ENCODE data around the gene LYPD3. TPM values are rescaled to one million over a fixed set of nuclear protein-coding genes. Genes with fewer than 3 reads are reported as not detected.
A peak's percentile ranks its signal among the peaks of the same experiment; 100 is the strongest.

The LYPD3 gene
- total RNA-seq, 1 donor from 2014 or later: 0.24 TPM

DNA sequence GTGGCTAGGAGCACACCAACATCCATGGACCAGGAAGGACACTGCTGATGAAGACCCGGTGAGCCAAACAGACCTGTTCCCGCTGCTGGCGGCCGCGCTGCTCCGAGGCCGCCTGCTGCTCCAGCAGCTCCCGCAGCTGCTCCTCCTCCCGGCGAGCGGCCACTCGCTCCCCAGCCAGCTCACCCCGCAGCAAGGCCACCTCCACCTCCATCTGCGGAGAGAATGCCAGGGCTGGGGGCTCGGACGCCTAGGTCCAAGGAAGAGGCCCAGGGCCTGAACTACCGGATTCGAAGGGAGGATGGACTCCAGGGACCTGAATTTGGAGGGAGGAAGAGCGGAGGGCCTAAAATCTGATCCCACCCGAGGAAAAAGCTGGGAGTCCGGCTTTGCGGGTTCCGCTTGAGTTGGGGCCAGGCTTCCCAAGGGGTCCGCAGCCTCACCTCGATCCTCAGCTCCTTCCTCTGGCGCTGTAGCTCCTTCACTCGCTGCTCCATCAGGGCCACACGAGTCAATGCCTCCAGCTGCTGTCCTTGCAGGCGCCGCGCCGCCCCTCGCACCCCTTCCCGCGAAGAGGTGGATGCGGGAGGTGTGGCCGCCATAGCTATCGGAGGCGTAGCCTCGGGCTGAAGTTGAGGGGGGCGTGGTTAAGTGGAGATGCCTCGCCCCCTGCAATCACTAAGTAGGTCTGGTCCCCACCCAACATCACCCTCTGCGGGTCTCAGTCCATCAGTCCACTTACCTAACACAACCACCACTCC is 36.4 kb upstream of the LYPD3 start:
- Histone ChIP-seq H3K9me3 (ENCODE audit: low read depth) (no peaks in the 10 kb centered on the region), H3K79me2 (ENCODE audit: low read depth) (no peaks in the 10 kb centered on the region), H3K9ac (no peak overlapping the region), H3K27ac (no peak overlapping the region), H2AFZ (replicated peaks) (no peak overlapping the region), H3K4me1 (peaks cover 5% of the 10 kb centered on the region), H3F3A (ENCODE audit: low read depth) (peaks cover 22% of the 10 kb centered on the region), H3K4me2 (peak overlapping the region; percentile 20), H3K27me3 (peaks cover 12% of the 10 kb centered on the region), H4K20me1 (ENCODE audit: low read depth) (no peaks in the 10 kb centered on the region), H3K36me3 (no peaks in the 10 kb centered on the region), H3K4me3 (peak overlapping the region; percentile 21)
- peak overlapping the region; percentile 73 for H3K4me3 Mint-ChIP-seq
- H3K4me1 Mint-ChIP-seq: peaks cover 17% of the 10 kb centered on the region
- H3K9me3 Mint-ChIP-seq: no peaks in the 10 kb centered on the region
- peaks cover 12% of the 10 kb centered on the region for H3K27me3 Mint-ChIP-seq (ENCODE audit: insufficient read depth, low read depth)
- no peak overlapping the region for H3K27ac Mint-ChIP-seq
- DNase-seq (ENCODE audit: low spot score): peak; percentile 64
- TF ChIP-seq EZH2 (IDR thresholded peaks at IDR 0.05) (no peak), EZH2phosphoT487 (IDR thresholded peaks at IDR 0.05) (no peak)
- TF ChIP-seq, protein P1, sequence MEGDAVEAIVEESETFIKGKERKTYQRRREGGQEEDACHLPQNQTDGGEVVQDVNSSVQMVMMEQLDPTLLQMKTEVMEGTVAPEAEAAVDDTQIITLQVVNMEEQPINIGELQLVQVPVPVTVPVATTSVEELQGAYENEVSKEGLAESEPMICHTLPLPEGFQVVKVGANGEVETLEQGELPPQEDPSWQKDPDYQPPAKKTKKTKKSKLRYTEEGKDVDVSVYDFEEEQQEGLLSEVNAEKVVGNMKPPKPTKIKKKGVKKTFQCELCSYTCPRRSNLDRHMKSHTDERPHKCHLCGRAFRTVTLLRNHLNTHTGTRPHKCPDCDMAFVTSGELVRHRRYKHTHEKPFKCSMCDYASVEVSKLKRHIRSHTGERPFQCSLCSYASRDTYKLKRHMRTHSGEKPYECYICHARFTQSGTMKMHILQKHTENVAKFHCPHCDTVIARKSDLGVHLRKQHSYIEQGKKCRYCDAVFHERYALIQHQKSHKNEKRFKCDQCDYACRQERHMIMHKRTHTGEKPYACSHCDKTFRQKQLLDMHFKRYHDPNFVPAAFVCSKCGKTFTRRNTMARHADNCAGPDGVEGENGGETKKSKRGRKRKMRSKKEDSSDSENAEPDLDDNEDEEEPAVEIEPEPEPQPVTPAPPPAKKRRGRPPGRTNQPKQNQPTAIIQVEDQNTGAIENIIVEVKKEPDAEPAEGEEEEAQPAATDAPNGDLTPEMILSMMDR (IDR thresholded peaks at IDR 0.05): no peak
- peaks cover 5% of the 10 kb centered on the region for H3K36me3 Mint-ChIP-seq

DNA sequence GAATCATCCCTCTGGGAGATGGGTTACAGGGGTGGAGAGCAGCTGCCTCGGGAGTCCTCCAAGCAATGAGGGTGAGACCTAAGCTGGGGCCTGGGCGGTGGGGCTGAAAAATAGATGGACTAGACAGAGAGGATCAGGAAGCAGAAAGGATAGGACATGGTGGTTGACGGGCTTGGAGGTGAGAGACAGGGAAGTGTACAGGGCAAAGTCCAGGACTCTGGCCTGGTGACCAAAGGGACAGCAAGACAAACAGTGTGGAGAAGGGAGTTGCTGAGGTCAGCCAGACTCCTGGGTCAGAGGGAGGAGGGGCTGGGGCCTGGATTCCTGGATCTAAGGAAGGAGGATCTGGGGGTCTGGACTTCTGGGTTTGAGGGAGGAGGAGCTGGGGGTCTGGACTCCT is 33.6 kb upstream of the LYPD3 start:
- H3K4me3 Mint-ChIP-seq: no peak overlapping the region
- no peak for DNase-seq (ENCODE audit: low spot score)

DNA sequence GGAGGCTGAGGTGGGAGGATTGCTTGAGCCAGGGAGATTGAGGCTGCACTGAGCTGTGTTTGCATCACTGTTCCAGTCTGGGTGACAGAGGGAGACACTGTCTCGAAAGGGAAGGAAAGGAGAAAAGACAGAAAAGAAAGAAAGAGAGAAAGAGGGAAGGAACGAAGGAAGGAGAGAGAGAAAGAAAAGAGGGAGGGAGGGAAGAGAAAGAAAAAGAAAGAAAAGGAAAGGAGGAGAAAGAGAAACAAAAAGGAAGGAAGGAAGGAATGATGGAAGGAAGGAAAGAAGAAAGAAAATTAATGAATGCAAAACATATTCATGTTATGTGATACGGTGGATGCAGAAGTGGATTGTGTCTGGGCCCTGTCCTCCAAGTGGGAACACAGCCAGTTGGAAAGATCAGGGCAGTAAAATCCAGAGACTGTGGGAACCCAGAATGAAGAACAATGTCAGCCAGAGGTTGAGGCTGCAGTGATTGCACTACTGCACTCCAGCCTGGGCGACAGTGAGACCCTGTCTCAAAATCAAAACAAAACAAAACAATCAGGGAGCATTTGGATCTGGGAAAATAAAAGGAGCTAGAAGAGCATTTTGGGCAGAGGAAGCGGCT is 32.9 kb upstream of the LYPD3 start:
- no peak overlapping the region for H3K4me2 ChIP-seq
- TF ChIP-seq EZH2 (IDR thresholded peaks at IDR 0.05) (no peak), EZH2phosphoT487 (IDR thresholded peaks at IDR 0.05) (no peak)
- TF ChIP-seq, protein P1 (IDR thresholded peaks at IDR 0.05): no peak
- H3K4me1 Mint-ChIP-seq: peaks cover 9% of the 10 kb centered on the region
- no peak for DNase-seq (ENCODE audit: low spot score)
- H3K27me3 Mint-ChIP-seq (ENCODE audit: insufficient read depth, low read depth): peaks cover 10% of the 10 kb centered on the region
- H2AFZ ChIP-seq (replicated peaks): no peak overlapping the region
- peaks cover 6% of the 10 kb centered on the region for H3K36me3 Mint-ChIP-seq
- H3K27ac ChIP-seq: no peak overlapping the region
- no peak overlapping the region for H3K4me3 Mint-ChIP-seq
- H3K79me2 ChIP-seq (ENCODE audit: low read depth): no peaks in the 10 kb centered on the region
- H3K4me1 ChIP-seq: no peaks in the 10 kb centered on the region
- H3F3A ChIP-seq (ENCODE audit: low read depth): peaks cover 7% of the 10 kb centered on the region
- H3K9me3 ChIP-seq (ENCODE audit: low read depth): no peaks in the 10 kb centered on the region
- no peak overlapping the region for H3K27ac Mint-ChIP-seq
- no peaks in the 10 kb centered on the region for H3K9me3 Mint-ChIP-seq
- no peaks in the 10 kb centered on the region for H3K36me3 ChIP-seq
- H4K20me1 ChIP-seq (ENCODE audit: low read depth): no peaks in the 10 kb centered on the region
- no peak overlapping the region for H3K9ac ChIP-seq
- H3K27me3 ChIP-seq: peaks cover 8% of the 10 kb centered on the region
- no peak overlapping the region for H3K4me3 ChIP-seq

More for the DNA sequence above, 33.6 kb upstream of the LYPD3 start:
- H3K79me2 ChIP-seq (ENCODE audit: low read depth): no peaks in the 10 kb centered on the region
- no peaks in the 10 kb centered on the region for H3K9me3 Mint-ChIP-seq
- no peak overlapping the region for H3K4me2 ChIP-seq
- H2AFZ ChIP-seq (replicated peaks): no peak overlapping the region
- H3F3A ChIP-seq (ENCODE audit: low read depth): peaks cover 12% of the 10 kb centered on the region
- peaks cover 12% of the 10 kb centered on the region for H3K4me1 Mint-ChIP-seq
- no peak overlapping the region for H3K27ac ChIP-seq
- H4K20me1 ChIP-seq (ENCODE audit: low read depth): no peaks in the 10 kb centered on the region
- H3K9ac ChIP-seq: no peak overlapping the region
- H3K27ac Mint-ChIP-seq: no peak overlapping the region
- TF ChIP-seq EZH2 (IDR thresholded peaks at IDR 0.05) (no peak), EZH2phosphoT487 (IDR thresholded peaks at IDR 0.05) (no peak)
- TF ChIP-seq, protein P1 (IDR thresholded peaks at IDR 0.05): no peak
- H3K4me1 ChIP-seq: no peaks in the 10 kb centered on the region
- H3K4me3 ChIP-seq: no peak overlapping the region
- H3K27me3 ChIP-seq: peaks cover 12% of the 10 kb centered on the region
- no peaks in the 10 kb centered on the region for H3K9me3 ChIP-seq (ENCODE audit: low read depth)
- no peaks in the 10 kb centered on the region for H3K36me3 ChIP-seq
- peaks cover 6% of the 10 kb centered on the region for H3K36me3 Mint-ChIP-seq
- H3K27me3 Mint-ChIP-seq (ENCODE audit: insufficient read depth, low read depth): peaks cover 14% of the 10 kb centered on the region

Data from neural progenitor cell (in vitro differentiated cells).